Measurements from ENCODE around the gene CTDSPL.

GRCh38 chr3:37952564-37952963 is 90.9 kb downstream of the CTDSPL start:
- TF ChIP-seq REST (tag by site-specific recombination; IDR thresholded peaks at IDR 0.05) (no peak), ZFP37 (tag by site-specific recombination; IDR thresholded peaks at IDR 0.05) (no peak), TSHZ1 (tag by site-specific recombination; IDR thresholded peaks at IDR 0.05; ENCODE audit: borderline replicate concordance) (no peak), TCF7L2 (IDR thresholded peaks at IDR 0.05; ENCODE audit: borderline replicate concordance, low read depth, low read length) (no peak)
